GM11168 (cell line): ENCODE data around the gene HMGB2.

Experiments used
- in situ Hi-C: fragments of 300-500 bp; cut with MboI; formaldehyde crosslinking; loops from one replicate; pipeline ENCODE4 v1.12.0; 2022; ENCODE audit warnings: low sequenced_read_pairs; ENCODE audit not compliant: unreplicated experiment

HMGB2 gene

GRCh38 chr4:173291899-173292298 lies 42.3 kb downstream of the HMGB2 start:
- in situ Hi-C loops = no loop called here

- in situ Hi-C loops = no loop called here
Measured at GRCh38 chr4:173289353-173289727, 44.8 kb downstream of the HMGB2 start.

GRCh38 chr4:173288698-173289352 lies 45.3 kb downstream of the HMGB2 start:
- in situ Hi-C loops = no loop called here

GRCh38 chr4:173288296-173288695 lies 45.9 kb downstream of the HMGB2 start:
- in situ Hi-C loops = no loop called here

GRCh38 chr4:173287486-173287885 lies 46.7 kb downstream of the HMGB2 start:
- in situ Hi-C loops = no loop called here

DNA sequence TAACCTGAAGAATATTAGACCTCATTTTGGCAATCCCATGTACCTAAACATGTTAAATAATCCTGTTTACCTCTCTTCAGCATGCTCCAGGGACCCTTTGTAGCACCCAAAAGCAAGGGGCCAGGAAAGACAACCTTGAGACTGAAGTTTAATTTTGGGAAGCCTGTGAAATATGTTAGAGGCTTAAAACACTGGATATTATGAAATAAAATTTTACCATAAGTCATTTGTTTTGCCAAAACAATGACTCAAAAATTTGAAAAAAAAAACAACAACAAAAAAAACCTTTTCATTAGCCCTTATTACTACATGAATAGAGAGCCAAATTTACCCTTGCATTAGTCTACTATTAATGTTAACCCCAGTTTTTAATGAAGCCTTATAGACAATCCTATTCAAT lies 49.7 kb downstream of the HMGB2 start:
- in situ Hi-C loops = no loop called here

GRCh38 chr4:173282626-173283025 lies 51.5 kb downstream of the HMGB2 start:
- in situ Hi-C loops = no loop called here

GRCh38 chr4:173282256-173282562 lies 51.9 kb downstream of the HMGB2 start:
- in situ Hi-C loops = no loop called here

DNA sequence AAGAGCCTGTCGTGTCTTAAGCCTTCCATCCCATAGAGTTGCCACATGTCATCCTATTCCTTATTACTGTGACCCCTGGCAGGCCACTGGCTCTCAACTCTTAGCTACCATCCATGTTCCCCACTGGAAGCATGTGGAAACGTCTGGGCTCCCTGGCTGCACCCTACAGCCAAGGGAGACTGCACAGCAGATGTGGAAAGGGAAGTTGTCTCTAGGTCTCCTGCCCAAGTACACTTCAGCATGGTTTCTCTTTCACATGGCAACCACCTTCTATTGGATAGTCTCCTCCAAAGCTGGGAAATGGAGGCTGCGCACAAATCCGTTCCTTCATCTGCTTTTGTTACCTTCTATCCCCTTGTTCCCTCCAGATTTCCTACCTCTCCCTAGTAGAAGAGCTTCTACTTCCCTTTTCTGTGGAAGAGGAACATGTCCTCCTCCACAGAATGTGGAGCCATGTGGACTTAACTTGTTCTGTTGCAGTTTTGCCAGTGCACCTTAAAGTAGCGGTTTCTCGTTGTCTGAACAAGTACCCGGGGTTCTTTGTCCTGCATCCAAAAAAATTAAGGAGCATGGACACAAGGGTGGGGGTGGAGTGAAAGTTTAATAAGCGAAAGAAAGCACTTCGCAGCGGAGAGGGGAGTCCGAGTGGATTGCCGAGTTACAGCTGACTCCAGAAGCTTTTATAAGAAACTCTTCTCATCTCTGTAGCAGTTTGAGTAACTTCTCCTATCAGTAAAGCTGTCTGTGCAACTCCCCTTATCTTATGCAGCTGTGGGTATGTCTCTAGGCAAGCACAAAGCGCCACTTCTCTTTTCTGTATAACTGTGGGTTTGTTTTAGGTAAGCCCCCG lies 52.5 kb downstream of the HMGB2 start:
- in situ Hi-C loops = no loop called here
